ENCODE measurements around the gene ITPR2.
"Not testable (repeated sequence)": the region's sequence is repeated elsewhere in the genome, so short reads cannot be mapped to it uniquely, and the experiment has no call there.

Gene ITPR2

DNA sequence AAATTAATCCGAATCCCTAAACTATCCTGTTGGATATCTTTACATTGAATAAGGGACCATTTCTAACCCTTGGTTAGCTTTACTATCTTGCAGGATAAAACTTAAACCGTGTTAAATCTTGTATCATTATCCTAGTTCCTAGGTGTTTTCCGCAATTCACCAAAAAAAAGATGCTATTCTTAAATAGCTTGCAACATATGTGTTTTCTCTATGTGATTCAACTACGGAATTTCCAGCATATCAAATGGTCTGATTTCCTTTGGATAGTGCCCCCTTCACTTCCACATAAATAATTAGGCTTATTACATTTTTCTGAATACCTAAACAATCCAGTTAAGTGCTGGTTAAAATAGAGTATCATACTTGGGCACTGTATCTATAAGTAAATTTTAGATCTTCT lies 130.3 kb downstream of the ITPR2 start:
- no peak for DNase-seq (ENCODE audit: low read depth, low spot score)

DNA sequence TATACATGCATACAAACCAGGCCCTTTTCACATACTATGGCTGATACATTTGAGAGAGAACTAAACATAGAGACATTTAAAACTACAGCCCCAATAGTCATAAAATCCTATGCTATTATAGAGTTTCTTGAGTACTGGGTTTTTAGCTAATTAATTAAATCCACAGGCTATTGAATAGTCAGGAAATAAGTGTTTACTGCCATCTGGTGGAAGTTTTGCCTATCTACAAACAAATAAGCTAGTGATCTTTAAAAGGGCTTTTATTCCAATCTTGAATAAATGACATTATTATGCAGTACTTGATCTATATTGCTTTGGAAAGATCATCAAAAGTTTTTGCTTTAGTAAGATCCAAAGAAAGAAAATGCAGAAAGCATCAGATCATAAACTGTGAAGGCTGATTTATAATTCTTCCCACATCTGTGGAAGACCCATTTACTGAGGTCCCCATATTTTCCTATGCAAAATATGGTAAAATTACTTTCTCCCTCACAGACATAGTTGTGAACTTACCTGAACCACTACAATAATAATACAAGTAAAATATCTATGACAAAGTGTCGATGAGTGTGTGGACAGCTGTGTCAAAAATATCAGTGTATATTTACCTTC lies 131.3 kb downstream of the ITPR2 start:
- peak; percentile 59 for DNase-seq (ENCODE audit: low read depth, low spot score)

DNA sequence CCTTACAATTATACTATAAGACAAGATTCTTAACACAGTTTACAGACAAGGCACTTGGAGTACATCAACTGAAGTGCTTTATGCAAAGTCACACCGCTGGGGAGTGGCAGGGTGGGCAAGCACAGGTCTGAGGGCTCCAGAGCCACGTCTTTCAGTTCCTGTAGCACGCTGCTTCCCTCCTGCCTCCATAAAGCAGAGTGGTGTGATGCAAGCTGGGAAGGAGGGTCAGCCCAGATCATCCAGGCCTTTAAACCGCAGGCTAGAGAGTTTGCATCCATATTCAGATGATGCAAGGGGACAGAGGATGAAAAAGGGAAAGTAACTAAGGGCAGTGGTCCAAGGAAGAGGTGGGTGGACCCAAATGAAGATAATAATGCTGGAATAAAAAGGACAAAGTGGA lies 132.6 kb downstream of the ITPR2 start:
- DNase-seq (ENCODE audit: low read depth, low spot score), result no peak

DNA sequence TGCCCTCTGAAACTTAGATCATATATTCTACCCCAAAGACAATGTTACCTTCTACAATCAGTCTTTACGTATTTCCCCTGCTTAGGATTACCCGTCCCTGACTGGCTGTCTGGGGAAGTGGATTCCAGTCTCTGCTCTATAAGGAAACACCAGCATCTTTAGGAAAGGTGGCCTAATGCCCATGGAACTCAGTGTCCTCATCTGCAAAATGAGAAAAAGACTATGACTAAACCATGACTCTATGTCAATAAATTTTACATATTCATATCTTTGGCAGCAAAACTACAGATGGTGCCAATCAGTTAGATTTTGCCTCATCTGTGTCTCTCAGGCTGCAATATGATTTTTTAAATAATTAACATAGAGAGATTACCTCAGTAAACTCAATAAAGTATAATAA lies 133.8 kb downstream of the ITPR2 start:
- no peak for DNase-seq (ENCODE audit: low read depth, low spot score)

DNA sequence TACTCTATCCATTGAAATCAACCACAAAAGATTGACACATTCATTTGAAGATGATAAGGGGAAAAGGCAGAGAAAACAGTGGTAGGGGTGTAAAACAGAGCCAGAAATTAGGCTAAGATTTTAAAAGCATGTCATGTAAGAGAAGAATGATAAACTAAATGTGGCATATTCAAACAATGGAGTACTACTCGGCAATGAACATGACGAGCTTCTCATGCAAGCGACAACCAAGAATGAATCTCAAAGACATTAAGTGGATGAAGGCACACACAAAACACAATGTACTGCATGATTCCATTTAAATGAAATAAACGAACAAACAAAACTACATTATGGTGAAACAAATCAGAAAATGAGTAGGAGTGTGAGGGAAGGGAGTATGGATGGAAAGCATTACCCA lies 134.8 kb downstream of the ITPR2 start:
- DNase-seq (ENCODE audit: low read depth, low spot score), result no peak

DNA sequence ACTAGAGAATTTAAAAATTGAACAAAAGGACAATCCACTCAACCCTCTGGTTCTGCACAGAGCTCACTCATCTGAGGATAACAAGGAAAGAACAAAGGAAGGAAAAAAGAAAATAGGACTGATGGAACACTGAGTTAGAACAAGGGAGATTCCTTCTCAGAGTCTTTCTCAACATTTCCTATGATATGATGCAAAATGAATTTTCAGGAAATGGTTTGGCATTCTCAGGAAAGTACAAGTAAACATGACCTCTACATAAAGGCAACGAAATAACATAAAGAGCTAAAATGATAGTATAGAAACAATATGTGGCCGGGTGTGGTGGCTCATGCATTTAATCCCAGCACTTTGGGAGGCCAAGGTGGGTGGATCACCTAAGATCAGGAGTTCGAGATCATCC lies 135.8 kb downstream of the ITPR2 start:
- DNase-seq (ENCODE audit: low read depth, low spot score), result no peak

DNA sequence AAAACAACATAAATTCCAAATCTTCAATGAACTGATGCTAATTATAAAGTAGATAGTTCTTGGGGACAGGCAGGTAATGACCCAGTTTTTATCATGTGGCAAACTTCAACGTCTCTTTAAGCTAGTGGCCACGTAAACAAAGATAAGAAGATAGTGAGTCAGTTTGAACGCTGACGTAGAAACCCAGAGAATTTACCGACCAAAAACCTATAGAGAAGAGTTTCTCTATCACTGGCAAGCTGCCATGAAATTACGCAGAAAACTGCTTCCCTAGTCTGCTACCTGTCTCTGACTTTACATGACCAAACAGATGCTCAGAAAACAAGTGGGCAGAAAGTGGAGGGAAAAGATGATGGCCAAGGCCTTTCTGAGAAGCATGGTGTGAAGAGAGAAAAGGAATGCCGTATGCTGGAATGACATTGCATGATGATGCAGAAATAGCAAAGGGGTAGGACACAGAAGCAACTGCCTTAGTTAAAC lies 136.3 kb downstream of the ITPR2 start:
- DNase-seq (ENCODE audit: low read depth, low spot score), result no peak

DNA sequence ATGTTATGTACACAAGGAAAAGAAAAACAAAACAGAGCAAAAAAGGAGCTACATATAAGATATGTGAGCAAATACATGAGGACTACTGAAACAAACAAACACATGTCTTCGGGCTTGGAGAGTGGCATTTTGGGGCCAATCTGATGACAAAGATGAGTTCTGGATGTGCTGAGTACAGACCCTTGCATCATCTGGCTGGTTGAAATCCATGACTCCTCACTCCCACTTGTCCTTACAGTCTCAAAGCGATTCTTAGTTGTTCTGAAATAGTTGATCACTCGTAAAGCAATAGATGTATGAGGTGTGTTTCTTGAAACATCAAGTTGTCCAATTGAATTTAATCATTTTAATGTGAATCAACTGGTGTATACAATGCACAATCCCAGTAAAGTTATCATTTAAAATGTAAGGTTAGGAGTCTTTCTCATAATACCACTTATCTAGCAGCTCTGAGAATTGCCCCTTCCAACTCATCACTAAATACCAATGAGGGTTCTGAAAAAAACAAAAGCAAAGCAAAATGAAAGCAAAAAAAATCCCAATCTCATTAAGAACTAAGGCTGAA lies 136.9 kb downstream of the ITPR2 start:
- no peak for DNase-seq (ENCODE audit: low read depth, low spot score)

DNA sequence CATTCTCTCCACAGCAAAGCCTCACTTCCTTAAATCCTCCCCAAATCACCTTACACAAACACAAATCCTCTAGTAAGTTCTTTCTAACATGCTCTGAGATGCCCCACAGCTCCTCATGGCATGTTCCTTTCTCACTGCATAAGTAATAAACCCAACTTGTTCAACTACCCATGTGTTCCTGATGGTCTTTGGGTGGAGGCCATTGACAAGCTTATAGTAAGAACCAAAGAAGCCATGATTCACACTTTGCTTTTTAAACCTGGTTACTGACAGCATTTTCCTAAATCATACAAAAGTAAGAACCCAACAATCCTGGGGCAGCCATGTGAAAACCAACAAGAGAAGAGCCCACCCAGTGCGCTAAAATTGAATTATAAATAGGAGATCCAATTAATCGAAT lies 138.6 kb downstream of the ITPR2 start:
- DNase-seq (ENCODE audit: low read depth, low spot score), result no peak

DNA sequence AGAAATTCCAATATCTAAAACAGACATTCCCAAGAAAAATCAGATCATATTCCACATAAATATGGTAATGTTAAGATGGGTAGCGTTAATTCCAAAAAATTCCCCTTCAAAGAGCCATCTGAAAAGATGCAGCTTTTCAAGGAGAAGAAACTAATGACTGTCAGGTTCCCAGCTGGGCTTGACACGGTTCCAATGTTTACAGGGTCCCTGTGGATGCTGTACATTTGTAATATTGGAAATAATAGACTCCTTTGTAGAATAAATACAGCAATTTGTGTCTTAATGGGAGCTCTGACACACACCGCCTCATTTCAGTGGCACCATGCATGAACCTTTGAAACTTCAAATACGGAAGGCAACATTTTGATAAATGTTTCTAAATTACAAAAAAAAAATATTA lies 140.6 kb downstream of the ITPR2 start:
- DNase-seq (ENCODE audit: low read depth, low spot score), result no peak

DNA sequence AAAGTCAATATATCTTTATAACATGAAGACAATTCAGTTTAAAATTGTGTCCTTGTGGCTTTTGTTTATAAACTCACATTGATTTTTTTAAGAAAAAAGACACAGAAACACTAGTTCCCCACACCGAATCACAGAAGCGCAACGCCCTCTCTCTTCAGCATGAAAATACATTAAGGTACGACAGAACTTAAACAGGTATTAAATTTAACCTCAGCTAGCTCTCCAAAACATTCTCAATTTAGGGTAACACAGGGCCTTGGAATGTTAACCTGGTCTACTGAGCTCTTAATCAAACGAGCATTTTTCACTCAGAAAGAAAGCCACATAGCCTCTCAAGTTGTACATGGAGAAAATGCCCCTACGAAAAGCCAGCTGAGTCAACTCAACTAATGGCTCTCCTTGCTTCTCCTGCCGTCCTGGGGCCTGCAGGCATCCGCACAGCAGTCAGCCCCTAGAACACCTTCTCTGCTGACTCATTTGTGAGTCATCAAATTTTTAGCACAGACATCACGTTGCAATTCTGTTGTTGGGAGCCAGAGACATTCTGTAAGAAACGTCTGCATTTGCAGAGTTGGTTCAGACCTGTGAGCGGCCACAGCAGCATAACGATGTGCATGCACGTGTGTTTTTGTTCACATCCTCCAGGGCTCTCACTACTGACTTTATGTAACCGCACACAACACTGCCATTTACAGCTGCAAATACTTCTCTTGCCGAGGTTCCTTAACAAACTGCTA lies 141.6 kb downstream of the ITPR2 start:
- DNase-seq (ENCODE audit: low read depth, low spot score), result peak; percentile 96

DNA sequence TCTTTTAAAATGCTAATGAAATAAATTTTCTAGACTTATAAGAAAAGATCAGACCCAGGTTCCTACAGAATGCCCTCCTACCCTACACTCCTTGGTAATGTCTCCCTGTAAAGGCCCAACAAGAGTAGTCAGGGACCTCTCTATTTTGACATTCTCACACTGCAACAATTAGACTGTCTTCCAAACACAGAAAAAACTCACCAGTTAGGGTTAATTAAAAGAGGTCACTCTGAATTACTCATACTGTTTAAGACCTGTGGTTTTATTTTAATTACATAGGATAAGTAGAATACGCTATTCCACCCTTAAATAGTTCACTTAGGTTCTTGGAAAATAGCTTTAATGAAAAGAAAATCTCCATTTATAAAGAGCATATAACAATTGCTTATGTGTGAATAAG lies 142.4 kb downstream of the ITPR2 start:
- DNase-seq (ENCODE audit: low read depth, low spot score), result no peak

DNA sequence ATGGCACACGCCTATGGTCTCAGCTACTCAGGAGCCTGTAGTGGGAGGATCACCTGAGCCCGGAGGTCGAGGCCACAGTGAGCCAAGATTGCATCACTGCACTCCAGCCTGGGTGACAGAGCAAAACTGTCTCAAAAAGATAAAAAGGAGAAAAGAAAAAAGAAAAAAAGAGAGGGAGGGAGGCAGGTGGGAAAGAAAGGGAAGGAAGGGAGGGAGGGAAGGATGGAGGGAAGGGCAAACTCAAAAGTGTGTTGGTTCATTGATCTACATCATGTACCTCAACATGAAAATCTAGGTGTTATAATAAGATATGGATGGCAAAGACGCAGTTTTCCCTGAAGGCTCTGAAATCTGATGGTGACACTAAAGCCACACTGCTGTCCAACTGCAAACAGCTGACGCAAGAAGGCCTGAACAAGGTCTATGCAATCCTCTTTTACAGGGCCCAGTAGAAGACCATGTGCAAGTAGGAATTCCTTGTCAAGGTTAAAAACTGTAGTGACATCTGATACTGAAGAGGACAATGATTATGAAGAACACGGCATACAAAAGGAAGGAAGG lies 143.6 kb downstream of the ITPR2 start:
- DNase-seq (ENCODE audit: low read depth, low spot score), result no peak

DNA sequence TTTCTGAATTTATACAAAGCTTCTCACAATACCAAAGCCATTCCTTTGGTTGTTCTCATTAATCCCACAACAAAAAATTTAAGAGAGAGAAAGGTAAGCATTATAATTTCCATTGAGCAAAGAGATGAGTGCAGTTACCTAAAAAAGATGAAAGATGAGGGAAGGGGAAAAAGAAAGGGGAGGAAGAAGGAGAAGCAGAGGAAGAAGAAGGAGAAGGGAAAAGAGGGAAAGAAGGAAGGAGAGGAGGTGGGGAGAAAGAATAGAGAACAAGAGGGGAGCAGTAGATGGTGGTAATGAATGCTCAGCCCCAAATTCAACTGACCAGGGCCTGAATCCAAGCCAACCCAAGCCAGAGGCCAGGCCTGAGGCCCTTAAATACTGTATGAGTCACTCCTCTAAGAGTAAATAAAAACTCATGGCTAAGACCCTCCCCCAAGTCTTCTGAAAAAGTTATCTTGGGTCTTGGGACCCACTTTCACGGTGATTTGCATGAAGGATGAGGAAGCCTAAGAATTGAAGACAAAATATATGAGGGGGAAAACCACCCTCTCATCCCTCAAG lies 144.6 kb downstream of the ITPR2 start:
- DNase-seq (ENCODE audit: low read depth, low spot score), result no peak

DNA sequence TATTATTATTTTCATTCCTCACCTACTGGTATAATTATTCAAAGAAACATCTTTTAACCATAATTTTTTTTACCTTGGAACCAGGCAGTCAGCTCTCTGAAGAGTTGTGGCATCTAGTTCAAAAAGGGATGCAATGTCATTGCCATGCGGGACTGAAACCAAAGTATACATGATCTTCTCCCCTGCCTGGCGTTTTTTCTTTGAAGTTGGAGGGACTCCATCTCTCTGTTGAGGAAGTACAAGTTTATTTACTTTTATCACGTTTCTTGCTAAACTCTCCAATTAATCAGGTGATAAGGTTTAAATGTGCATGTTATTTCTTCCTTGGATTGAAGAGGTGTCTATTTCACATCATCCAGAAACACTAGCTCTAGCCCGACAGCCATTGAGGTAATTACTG lies 146.6 kb downstream of the ITPR2 start:
- no peak for DNase-seq (ENCODE audit: low read depth, low spot score)

DNA sequence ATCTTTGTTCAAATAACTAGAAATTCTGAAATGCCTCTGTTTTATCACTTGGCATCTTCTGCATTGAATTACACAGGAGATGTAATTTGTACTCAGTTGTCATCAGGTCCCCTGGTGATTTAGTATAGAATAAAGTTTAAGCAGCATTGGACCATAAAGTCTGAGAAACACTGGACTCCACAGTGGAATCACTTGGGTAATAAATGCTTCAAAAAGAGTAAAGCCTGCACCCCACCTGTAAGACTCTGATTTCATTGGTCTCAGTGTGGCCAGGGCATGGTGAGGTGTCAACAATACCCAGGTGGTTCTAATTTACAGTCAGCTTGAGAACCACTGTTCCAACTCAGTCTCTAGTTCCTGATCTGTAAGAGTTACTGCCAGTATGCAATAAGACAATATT lies 148.9 kb downstream of the ITPR2 start:
- no peak for DNase-seq (ENCODE audit: low read depth, low spot score)

DNA sequence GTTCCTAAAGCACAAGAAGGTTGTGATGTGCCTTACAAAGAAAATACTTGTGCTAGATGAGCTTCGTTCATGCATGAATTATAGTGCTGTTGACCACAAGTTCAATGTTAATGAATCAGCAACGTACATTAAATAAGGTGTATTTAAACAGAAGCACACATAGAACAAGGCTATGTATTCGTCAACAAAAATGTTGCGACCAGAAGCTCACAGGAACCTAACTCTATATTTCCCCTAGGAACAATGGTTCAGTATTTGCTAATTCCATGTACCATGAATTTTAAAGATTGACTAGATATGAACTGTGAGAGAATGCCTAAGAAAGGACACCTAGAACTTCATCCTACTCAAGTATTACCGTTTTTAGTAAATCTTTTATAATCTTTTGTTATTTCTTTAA lies 149.6 kb downstream of the ITPR2 start:
- DNase-seq (ENCODE audit: low read depth, low spot score), result no peak

DNA sequence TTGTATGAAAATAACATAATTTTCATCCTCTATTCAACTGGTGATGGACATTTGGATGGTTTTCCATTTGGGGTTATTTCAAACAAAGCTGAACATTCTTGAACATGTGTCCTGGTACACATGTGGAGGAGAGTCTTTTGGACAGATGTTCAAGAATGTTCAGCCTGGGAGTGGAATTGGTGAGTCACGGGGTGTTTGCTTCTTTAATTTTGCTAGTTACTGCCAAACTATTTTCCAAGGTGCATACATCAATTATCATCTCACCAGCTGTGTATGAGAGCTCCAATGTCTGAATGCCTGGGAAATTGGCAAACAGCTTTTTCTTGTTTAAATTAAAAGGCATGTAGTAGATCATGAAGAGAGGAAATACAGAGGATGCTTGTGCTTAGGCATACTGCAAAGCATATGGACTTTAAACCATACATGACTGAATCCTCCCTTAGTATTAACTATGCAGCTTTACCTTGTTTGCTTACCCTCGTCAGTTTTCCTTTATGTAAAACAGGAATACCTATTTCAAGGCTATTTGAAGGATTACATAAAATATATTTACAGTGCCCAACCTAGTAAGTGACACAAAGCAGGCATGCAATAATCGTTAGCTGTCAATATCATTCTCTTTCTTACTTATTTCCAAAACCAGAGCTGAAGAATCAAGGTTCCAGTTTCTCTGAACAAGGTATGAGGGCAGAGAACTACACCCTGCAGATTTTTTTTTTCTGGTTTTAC lies 152.1 kb downstream of the ITPR2 start:
- no peak for DNase-seq (ENCODE audit: low read depth, low spot score)

DNA sequence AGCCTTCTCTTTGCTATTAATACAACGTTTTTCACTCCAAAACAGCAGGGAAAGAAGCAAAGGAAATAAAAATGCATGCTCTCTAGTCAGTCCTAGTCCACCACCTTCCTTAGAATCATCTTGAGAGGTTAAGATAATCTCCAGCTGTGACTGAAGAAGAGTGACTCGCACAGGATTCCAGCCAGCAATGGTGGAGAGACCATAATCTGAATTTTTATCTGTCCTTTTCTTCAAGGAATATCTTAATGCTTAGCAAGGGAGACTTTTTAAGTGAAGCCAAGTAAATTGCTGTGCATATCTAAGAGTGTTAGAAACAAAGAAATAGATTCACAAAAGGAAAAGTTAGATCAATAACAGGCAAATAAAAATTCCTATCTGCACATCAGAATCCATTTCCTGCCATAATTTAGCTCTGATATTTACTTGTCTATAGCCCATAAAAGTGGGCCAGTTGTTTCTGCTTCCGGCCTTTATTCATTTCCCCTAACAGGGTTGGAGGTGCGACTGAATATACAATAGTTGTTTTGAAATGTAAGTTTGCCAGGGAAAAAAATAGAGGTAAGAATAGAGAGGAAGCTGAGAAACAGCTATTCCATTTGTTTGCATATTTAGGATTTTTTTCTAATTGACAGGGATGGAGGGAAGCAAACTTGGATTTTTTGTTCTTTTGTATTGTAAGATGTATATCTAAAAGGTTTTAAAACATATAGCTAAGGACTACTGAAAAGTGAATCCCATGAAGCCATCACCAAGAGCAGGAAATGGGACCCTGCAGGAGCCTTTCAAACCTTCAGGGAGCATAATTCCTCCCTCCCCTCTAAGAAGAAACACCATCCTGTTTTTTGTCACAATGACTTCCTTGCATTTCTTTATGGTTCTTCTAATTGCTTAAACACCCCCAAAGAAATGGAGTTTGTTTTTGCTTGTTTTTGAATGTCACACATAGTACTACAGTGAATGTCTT lies 154.0 kb downstream of the ITPR2 start:
- DNase-seq (ENCODE audit: low read depth, low spot score), result no peak

DNA sequence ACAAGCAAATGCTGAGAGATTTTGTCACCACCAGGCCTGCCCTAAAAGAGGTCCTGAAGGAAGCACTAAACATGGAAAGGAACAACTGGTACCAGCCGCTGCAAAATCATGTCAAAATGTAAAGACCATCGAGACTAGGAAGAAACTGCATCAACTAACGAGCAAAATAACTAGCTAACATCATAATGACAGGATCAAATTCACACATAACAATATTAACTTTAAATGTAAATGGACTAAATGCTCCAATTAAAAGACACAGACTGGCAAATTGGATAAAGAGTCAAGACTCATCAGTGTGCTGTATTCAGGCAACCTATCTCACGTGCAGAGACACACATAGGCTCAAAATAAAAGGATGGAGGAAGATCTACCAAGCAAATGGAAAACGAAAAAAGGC lies 161.5 kb downstream of the ITPR2 start:
- DNase-seq (ENCODE audit: low read depth, low spot score), result not testable (repeated sequence)

DNA sequence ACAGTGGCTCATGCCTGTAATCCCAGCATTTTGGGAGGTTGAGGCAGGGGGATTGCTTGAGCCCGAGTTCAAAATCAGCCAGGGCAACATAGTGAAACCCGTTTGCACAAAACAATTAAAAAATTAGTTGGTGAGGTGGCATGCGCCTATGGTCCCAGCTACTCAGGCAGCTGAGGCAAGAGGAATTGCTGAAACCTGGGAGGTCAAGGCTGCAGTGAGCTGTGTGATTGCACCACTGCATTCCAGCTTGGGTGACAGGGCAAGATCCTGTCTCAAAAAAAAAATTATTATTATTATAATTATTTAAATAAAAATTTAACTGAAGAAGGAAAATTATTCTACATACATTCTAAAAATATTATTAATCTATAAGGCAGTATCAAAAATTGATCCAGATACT lies 164.1 kb downstream of the ITPR2 start:
- no peak for DNase-seq (ENCODE audit: low read depth, low spot score)
